Measurements from ENCODE around the gene PRKCE. TPM values are rescaled to one million over a fixed set of nuclear protein-coding genes. Genes with fewer than 3 reads are reported as not detected.
A peak's percentile ranks its signal among the peaks of the same experiment; 100 is the strongest.
"Not testable (repeated sequence)": the region's sequence is repeated elsewhere in the genome, so short reads cannot be mapped to it uniquely, and the experiment has no call there.

PRKCE gene
- total RNA-seq, 1 experiment from 2014 or later: 30.2 TPM

DNA sequence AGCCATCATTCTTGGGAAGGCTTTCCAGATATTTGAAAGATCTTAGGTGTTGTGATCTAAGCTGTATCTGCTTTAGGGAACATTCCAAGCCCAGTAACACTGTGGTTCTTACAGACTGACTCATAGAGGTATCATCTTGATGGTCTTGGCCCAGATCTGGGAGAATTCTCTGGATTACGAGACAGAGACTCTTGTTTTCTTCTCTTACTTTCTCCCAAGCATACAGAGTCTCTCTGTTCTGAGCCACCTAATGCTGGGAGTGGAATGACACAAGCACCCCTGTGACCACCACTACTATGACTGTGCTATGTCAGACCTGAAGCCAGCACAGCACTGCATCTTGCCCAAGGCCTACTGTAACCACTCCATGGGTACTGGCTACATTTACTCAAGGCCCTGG is 564.7 kb downstream of the PRKCE start:
- peak; percentile 76 for DNase-seq (ENCODE audit: low read depth)

DNA sequence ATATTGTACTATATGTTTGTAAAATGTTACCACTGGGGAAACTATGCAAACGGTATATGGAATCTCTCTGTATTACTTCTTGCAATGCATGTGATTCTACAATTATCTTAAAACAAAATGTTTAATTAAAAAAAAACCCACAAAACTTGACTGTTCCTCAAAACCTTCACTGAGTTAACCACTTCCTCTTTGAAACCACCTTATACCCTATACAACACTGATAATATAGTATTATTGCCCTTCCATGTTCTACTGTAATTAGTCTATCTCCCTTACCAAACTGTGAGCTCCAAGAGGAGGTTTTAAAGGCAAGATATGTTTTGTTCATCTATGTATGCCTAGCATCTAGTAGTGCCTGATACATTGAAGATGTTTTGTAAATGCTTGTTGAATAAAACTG is 572.0 kb downstream of the PRKCE start:
- DNase-seq (ENCODE audit: low read depth): not testable (repeated sequence)

- DNase-seq (ENCODE audit: low read depth): no peak
Observed at GRCh38 chr2:46225150-46225625, 573.7 kb downstream of the PRKCE start.

DNA sequence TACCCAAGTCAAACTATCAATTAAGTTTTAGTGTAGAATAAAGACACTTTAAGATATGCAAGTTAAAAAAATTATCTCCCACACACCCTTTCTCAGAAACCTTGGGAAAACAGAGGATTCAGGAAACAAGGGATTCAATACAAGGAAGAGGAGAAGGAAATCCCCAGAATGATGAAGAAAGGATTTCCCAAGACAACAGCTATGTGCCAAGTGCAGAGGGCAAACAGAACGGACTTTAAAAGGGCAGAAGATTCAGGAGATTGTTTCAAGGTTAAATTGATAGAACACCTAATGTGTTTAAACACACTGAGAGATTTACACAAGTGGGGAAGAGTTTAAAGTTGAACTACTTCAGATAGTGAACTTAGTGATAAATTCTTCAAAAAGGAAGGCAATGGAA is 574.3 kb downstream of the PRKCE start:
- DNase-seq (ENCODE audit: low read depth): no peak

GRCh38 chr2:46226620-46227019 is 575.1 kb downstream of the PRKCE start:
- DNase-seq (ENCODE audit: low read depth): no peak

GRCh38 chr2:46227022-46227421 is 575.5 kb downstream of the PRKCE start:
- no peak for DNase-seq (ENCODE audit: low read depth)

GRCh38 chr2:46227674-46228289 is 576.3 kb downstream of the PRKCE start:
- no peak for DNase-seq (ENCODE audit: low read depth)

GRCh38 chr2:46229134-46230063 is 577.9 kb downstream of the PRKCE start:
- peak; percentile 60 for DNase-seq (ENCODE audit: low read depth)

- no peak for DNase-seq (ENCODE audit: low read depth)
Observed at GRCh38 chr2:46230115-46230571, 578.7 kb downstream of the PRKCE start.

DNA sequence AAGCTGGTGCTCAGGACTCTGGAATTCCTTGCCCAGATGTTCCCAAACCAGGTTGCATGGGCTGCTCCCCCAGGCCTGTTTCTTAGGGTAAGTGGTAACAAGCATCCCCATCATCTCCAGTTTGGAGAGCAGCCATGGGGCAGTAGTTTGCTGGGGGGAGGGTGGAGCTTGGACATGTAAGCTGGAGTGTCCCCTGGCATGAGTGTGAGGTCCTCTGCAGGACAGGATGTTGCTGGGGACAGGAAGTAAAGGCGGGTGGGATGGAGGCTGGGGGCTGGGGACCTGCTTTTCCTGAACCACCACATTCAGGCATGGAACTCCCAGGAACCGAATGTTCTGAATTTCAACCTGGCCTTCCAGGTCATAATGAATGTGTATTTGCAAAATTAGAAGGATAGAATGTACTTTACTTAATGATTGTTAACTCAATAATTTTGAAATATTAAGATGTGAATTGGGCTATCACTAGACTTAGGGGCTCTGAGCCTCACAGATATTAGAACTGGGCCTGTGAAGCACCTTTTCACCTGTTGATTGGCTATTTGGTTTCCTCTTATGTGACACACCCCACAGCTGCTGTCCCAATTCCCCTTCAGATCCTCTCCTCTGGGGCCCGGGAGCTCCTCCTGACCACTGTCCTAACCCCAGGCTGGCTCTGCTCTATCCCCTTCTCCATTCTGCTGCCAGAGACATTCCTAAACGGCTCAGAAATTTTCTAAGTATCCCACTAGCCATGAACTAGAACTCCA is 579.4 kb downstream of the PRKCE start:
- no peak for DNase-seq (ENCODE audit: low read depth)

- DNase-seq (ENCODE audit: low read depth): no peak
Observed at GRCh38 chr2:46231721-46232120, 580.2 kb downstream of the PRKCE start.

- DNase-seq (ENCODE audit: low read depth): peak; percentile 76
Observed at GRCh38 chr2:46232860-46233259, 581.4 kb downstream of the PRKCE start.

DNA sequence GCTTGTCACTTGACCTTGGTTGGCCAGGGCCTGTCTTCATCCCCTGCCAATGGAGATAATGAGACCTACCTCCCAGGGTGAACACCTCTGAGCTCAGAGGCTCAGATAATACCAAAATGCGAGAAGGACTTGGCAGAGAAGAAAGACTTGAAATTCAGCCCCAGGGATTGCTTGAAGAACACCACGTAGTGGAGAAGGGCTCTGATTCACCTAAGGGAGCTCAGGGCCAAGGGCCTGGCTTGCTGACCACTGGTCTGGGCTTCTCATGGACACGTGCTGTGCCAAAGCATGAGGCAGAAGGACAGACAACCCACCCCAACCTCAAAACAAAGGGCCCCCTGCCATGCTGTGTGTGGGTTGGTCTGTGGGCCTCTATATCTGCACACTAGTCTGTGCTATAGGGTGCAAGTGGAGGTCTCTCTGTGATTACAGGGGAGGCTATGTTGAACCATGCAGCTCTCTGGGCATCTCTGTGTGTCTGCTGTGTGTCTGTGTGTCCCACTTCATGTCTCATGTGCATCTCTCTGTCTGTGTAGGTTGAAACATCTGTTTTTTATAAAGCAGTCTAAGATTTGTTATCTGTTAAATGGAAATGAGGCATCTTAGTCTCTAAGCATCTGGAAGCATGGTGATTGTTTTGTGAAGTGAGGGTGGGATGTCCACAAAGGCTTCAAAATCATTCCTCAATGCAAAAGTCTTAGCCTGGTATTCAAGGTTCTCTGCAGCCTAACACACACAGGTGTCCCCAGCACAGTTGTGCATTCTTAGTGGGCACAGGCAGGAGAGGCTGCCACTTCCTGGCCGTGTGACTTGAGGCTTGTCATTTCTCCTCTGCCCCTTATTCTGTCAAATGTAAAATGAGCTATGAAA is 584.8 kb downstream of the PRKCE start:
- DNase-seq (ENCODE audit: low read depth): no peak

- DNase-seq (ENCODE audit: low read depth): no peak
Observed at GRCh38 chr2:46236876-46237859, 585.7 kb downstream of the PRKCE start.

Other genes with a start within 250 kb of the PRKCE start
- gene SRBD1, start 40.4 kb upstream of the PRKCE start, total RNA-seq (2014; rRNA removed; shearing (Covaris generic)): 13.4 and 19.7 TPM in 2 replicates

Measured in RPMI7951 (cell line).